ENCODE measurements around the gene PCDHGC4. TPM values are rescaled to one million over a fixed set of nuclear protein-coding genes. Genes with fewer than 3 reads are reported as not detected.

Gene PCDHGC4
- total RNA-seq, 2 experiments from 2014 or later = not detected

GRCh38 chr5:141523991-141524390 lies 39.2 kb downstream of the PCDHGC4 start:
- Mint-ChIP-seq H3K36me3 (peaks cover 73% of the 10 kb centered on the region), H3K4me1 (ENCODE audit: low read depth) (peaks cover 36% of the 10 kb centered on the region), H3K27ac (no peak overlapping the region), H3K4me3 (no peak overlapping the region), H3K27me3 (no peaks in the 10 kb centered on the region), H3K9me3 (no peaks in the 10 kb centered on the region)
- intact Hi-C loops (cut with micrococcal nuclease) = loop anchor here (2.0 kb wide), 1 partner anchor 35 kb away; no protein-coding TSS in a partner anchor
- DNase-seq = no peak
- POLR2A ChIA-PET = no interaction called here
- CTCF ChIA-PET = interaction anchor here (0.6 to 9.1 kb wide), 24 partner anchors 11 to 309 kb away, joined by 3 to 139 read pairs (median 6); partner anchors contain the start of genes PCDHGA10, PCDHGA11, PCDHGA12 and PCDHGB3

- DNase-seq = peak; percentile 60
- H3K27me3 Mint-ChIP-seq = no peaks in the 10 kb centered on the region
- ChIA-PET CTCF (interaction anchor here (0.6 to 9.1 kb wide), 29 partner anchors 10 to 1866 kb away, joined by 3 to 139 read pairs (median 6); partner anchors contain the start of genes PCDHGA10, PCDHGA11, PCDHGA12 and PCDHGB3), POLR2A (no interaction called here)
- intact Hi-C loops (cut with micrococcal nuclease) = loop anchor here (2.0 kb wide), 1 partner anchor 34 kb away; no protein-coding TSS in a partner anchor
- no peaks in the 10 kb centered on the region for H3K9me3 Mint-ChIP-seq
- no peak overlapping the region for H3K4me3 Mint-ChIP-seq
- peak overlapping the region; percentile 15 for H3K27ac Mint-ChIP-seq
- H3K36me3 Mint-ChIP-seq = peaks cover 66% of the 10 kb centered on the region
- peaks cover 36% of the 10 kb centered on the region for H3K4me1 Mint-ChIP-seq (ENCODE audit: low read depth)
These were observed 40.1 kb downstream of the PCDHGC4 start for GRCh38 chr5:141524604-141525597.

- no peak overlapping the region for H3K4me3 Mint-ChIP-seq
- H3K27me3 Mint-ChIP-seq = no peaks in the 10 kb centered on the region
- H3K36me3 Mint-ChIP-seq = peaks cover 58% of the 10 kb centered on the region
- no peaks in the 10 kb centered on the region for H3K9me3 Mint-ChIP-seq
- ChIA-PET CTCF (interaction anchor here (0.6 to 9.1 kb wide), 14 partner anchors 9 to 113 kb away, joined by 3 to 139 read pairs (median 8); partner anchors contain the start of genes PCDHGA10, PCDHGA11, PCDHGA12 and PCDHGB7), POLR2A (no interaction called here)
- no peak overlapping the region for H3K27ac Mint-ChIP-seq
- intact Hi-C loops (cut with micrococcal nuclease) = loop anchor here (2.0 kb wide), 1 partner anchor 33 kb away; no protein-coding TSS in a partner anchor
- no peak for DNase-seq
- peaks cover 35% of the 10 kb centered on the region for H3K4me1 Mint-ChIP-seq (ENCODE audit: low read depth)
These were observed 40.8 kb downstream of the PCDHGC4 start for GRCh38 chr5:141525653-141526052.

GRCh38 chr5:141527426-141527825 lies 42.6 kb downstream of the PCDHGC4 start:
- H3K27me3 Mint-ChIP-seq = no peaks in the 10 kb centered on the region
- DNase-seq = no peak
- H3K9me3 Mint-ChIP-seq = no peaks in the 10 kb centered on the region
- H3K4me1 Mint-ChIP-seq (ENCODE audit: low read depth) = peaks cover 18% of the 10 kb centered on the region
- H3K4me3 Mint-ChIP-seq = no peak overlapping the region
- H3K27ac Mint-ChIP-seq = no peak overlapping the region
- ChIA-PET CTCF (interaction anchor here (0.8 to 9.1 kb wide), 6 partner anchors 15 to 340 kb away, joined by 3 to 139 read pairs (median 3); partner anchors contain the start of genes PCDHB9 and PCDHGB1), POLR2A (no interaction called here)
- H3K36me3 Mint-ChIP-seq = peaks cover 45% of the 10 kb centered on the region
- intact Hi-C loops (cut with micrococcal nuclease) = no loop called here

GRCh38 chr5:141528291-141528984 lies 43.6 kb downstream of the PCDHGC4 start:
- H3K27ac Mint-ChIP-seq = peak overlapping the region; percentile 59
- POLR2A ChIA-PET = interaction anchor here (1.2 kb wide), 1 partner anchor 13 kb away, joined by 3 read pairs; no protein-coding TSS in a partner anchor
- H3K4me1 Mint-ChIP-seq (ENCODE audit: low read depth) = peaks cover 11% of the 10 kb centered on the region
- no peak overlapping the region for H3K4me3 Mint-ChIP-seq
- no peaks in the 10 kb centered on the region for H3K9me3 Mint-ChIP-seq
- peaks cover 44% of the 10 kb centered on the region for H3K36me3 Mint-ChIP-seq
- no peak for DNase-seq
- CTCF ChIA-PET = interaction anchor here (0.6 to 9.1 kb wide), 8 partner anchors 16 to 551 kb away, joined by 3 to 139 read pairs (median 4); partner anchors contain the start of genes PCDHB9, PCDHGA10 and PCDHGB1
- intact Hi-C loops (cut with micrococcal nuclease) = no loop called here
- no peaks in the 10 kb centered on the region for H3K27me3 Mint-ChIP-seq

- Mint-ChIP-seq H3K36me3 (peaks cover 45% of the 10 kb centered on the region), H3K4me3 (no peak overlapping the region), H3K9me3 (no peaks in the 10 kb centered on the region), H3K27me3 (no peaks in the 10 kb centered on the region), H3K4me1 (ENCODE audit: low read depth) (peaks cover 11% of the 10 kb centered on the region), H3K27ac (peak overlapping the region; percentile 59)
- intact Hi-C loops (cut with micrococcal nuclease) = no loop called here
- POLR2A ChIA-PET = interaction anchor here (1.2 kb wide), 1 partner anchor 14 kb away, joined by 3 read pairs; no protein-coding TSS in a partner anchor
- CTCF ChIA-PET = interaction anchor here (0.6 to 9.1 kb wide), 5 partner anchors 16 to 550 kb away, joined by 4 to 139 read pairs (median 5); partner anchors contain the start of gene PCDHGA10
- DNase-seq = no peak
These were observed 44.2 kb downstream of the PCDHGC4 start for GRCh38 chr5:141529002-141529401.

GRCh38 chr5:141529873-141530272 lies 45.0 kb downstream of the PCDHGC4 start:
- H3K27ac Mint-ChIP-seq = no peak overlapping the region
- POLR2A ChIA-PET = no interaction called here
- H3K4me1 Mint-ChIP-seq (ENCODE audit: low read depth) = peaks cover 4% of the 10 kb centered on the region
- CTCF ChIA-PET = interaction anchor here (1.3 to 1.7 kb wide), 2 partner anchors 28 to 117 kb away, joined by 5 to 10 read pairs; partner anchors contain the start of gene PCDHGA10
- peaks cover 44% of the 10 kb centered on the region for H3K36me3 Mint-ChIP-seq
- no peaks in the 10 kb centered on the region for H3K27me3 Mint-ChIP-seq
- DNase-seq = no peak
- intact Hi-C loops (cut with micrococcal nuclease) = no loop called here
- H3K4me3 Mint-ChIP-seq = no peak overlapping the region
- H3K9me3 Mint-ChIP-seq = no peaks in the 10 kb centered on the region

- CTCF ChIA-PET = interaction anchor here (3.6 kb wide), 1 partner anchor 8 kb away, joined by 27 read pairs; no protein-coding TSS in a partner anchor
- POLR2A ChIA-PET = no interaction called here
- Mint-ChIP-seq H3K27ac (no peak overlapping the region), H3K27me3 (no peaks in the 10 kb centered on the region), H3K4me3 (no peak overlapping the region), H3K36me3 (peaks cover 32% of the 10 kb centered on the region), H3K9me3 (no peaks in the 10 kb centered on the region), H3K4me1 (ENCODE audit: low read depth) (peaks cover 4% of the 10 kb centered on the region)
- DNase-seq = no peak
- intact Hi-C loops (cut with micrococcal nuclease) = no loop called here
These were observed 47.9 kb downstream of the PCDHGC4 start for GRCh38 chr5:141532726-141533125.

- ChIA-PET CTCF (interaction anchor here (0.7 to 4.1 kb wide), 8 partner anchors 10 to 136 kb away, joined by 3 to 27 read pairs (median 4); partner anchors contain the start of genes PCDHGA10, PCDHGA11, PCDHGA12 and PCDHGB5), POLR2A (no interaction called here)
- no peak overlapping the region for H3K4me3 Mint-ChIP-seq
- H3K27ac Mint-ChIP-seq = no peak overlapping the region
- DNase-seq = no peak
- peaks cover 22% of the 10 kb centered on the region for H3K36me3 Mint-ChIP-seq
- H3K4me1 Mint-ChIP-seq (ENCODE audit: low read depth) = peaks cover 4% of the 10 kb centered on the region
- H3K9me3 Mint-ChIP-seq = no peaks in the 10 kb centered on the region
- intact Hi-C loops (cut with micrococcal nuclease) = no loop called here
- H3K27me3 Mint-ChIP-seq = no peaks in the 10 kb centered on the region
These were observed 49.1 kb downstream of the PCDHGC4 start for GRCh38 chr5:141533897-141534296.

GRCh38 chr5:141534492-141535213 lies 49.8 kb downstream of the PCDHGC4 start:
- Mint-ChIP-seq H3K27me3 (no peaks in the 10 kb centered on the region), H3K36me3 (peaks cover 24% of the 10 kb centered on the region), H3K4me3 (no peak overlapping the region), H3K9me3 (no peaks in the 10 kb centered on the region), H3K4me1 (ENCODE audit: low read depth) (peaks cover 4% of the 10 kb centered on the region), H3K27ac (no peak overlapping the region)
- POLR2A ChIA-PET = no interaction called here
- DNase-seq = no peak
- CTCF ChIA-PET = interaction anchor here (0.6 to 4.1 kb wide), 6 partner anchors 10 to 316 kb away, joined by 3 to 27 read pairs (median 5); partner anchors contain the start of gene PCDHGA10
- intact Hi-C loops (cut with micrococcal nuclease) = no loop called here
